Measurements from ENCODE around the gene NRN1. TPM values are rescaled to one million over a fixed set of nuclear protein-coding genes. Genes with fewer than 3 reads are reported as not detected.
A peak's percentile ranks its signal among the peaks of the same experiment; 100 is the strongest.

Gene NRN1
- total and polyA plus RNA-seq, 2 experiments from 2014 or later: 50.5 to 94.6 TPM

DNA sequence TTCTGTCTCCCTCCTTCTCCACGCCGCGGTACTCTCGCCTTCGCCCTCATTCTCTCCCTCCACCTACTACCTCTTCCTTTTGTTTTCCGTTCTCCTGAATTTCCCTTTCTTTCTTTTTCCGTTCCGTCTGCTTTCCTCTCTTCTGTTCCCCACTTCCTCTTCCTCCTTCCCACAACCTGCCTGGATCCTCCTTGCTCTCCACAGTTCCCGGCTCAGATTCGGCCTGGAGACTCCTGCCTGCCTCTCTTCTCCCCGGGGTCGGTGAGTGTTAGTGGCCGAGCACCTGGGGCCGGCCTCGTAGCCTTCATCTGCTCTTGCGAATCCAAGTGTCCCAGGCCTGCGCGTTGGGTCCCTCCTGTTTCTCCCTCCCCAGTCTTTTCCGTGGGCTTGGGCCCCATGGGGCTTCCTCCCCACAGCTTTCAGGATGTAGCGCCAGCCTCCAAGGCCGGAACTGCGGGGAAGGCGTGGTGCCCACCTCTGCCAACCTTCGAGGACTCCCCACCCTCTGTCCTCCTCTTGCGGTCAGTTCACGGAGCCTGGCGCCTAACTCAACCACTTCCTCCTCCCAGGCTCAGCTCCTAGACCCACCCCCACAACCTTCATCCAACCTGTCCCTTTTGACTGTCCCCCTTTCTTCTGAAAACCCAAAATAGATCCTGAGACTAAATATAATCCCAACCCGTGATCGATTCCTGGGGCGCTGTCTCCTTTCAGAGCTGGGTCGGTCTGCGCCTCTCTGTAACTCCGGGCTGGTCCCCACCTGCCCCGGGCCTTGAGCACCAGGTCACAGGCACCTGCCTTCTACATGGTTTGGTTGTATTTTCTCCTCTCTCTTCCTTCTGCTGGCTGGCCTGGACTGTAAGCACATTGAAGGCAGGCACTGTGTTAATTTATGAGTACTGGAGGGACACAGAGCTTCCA is 6.8 kb downstream of the NRN1 start:
- peak overlapping the region; percentile 94 for H3K9ac ChIP-seq
- H3K27ac ChIP-seq: peak overlapping the region; percentile 87
- H3K9me3 ChIP-seq (ENCODE audit: low read depth): no peaks in the 10 kb centered on the region
- H3K27me3 ChIP-seq (replicated peaks; ENCODE audit: insufficient read depth): no peaks in the 10 kb centered on the region
- H3F3A ChIP-seq (ENCODE audit: insufficient read depth): peaks cover 30% of the 10 kb centered on the region
- H3K4me2 ChIP-seq (ENCODE audit: unreplicated experiment): peak overlapping the region; percentile 93
- H3K9me2 ChIP-seq (ENCODE audit: insufficient read depth): no peaks in the 10 kb centered on the region
- peaks cover 26% of the 10 kb centered on the region for H3K4me1 ChIP-seq (ENCODE audit: insufficient read depth)
- in situ Hi-C loops (cut with MboI): loop anchor here (10.0 kb wide), 1 partner anchor 535 kb away; no protein-coding TSS in a partner anchor
- H3K4me3 ChIP-seq: peak overlapping the region; percentile 99
- peaks cover 72% of the 10 kb centered on the region for H3K79me2 ChIP-seq (ENCODE audit: insufficient read depth)
- TF ChIP-seq EZH2 (IDR thresholded peaks at IDR 0.05; ENCODE audit: insufficient read depth, poor library complexity, severe bottlenecking) (no peak), EZH2phosphoT487 (IDR thresholded peaks at IDR 0.05; ENCODE audit: insufficient read depth, low read depth) (no peak)
- no peaks in the 10 kb centered on the region for H4K20me1 ChIP-seq (ENCODE audit: insufficient read depth)
- no peaks in the 10 kb centered on the region for H3K36me3 ChIP-seq (ENCODE audit: low read depth)
- 47 to 49% methylated on average over 29 to 34 of the region's 34 CpGs for WGBS, 2 experiments (ENCODE audit: low coverage in 1 of 2, low lambda C conversion rate in 2 of 2, missing lambda C conversion rate in 2 of 2)
- H2AFZ ChIP-seq: peak overlapping the region; percentile 91
- no peak for DNase-seq

DNA sequence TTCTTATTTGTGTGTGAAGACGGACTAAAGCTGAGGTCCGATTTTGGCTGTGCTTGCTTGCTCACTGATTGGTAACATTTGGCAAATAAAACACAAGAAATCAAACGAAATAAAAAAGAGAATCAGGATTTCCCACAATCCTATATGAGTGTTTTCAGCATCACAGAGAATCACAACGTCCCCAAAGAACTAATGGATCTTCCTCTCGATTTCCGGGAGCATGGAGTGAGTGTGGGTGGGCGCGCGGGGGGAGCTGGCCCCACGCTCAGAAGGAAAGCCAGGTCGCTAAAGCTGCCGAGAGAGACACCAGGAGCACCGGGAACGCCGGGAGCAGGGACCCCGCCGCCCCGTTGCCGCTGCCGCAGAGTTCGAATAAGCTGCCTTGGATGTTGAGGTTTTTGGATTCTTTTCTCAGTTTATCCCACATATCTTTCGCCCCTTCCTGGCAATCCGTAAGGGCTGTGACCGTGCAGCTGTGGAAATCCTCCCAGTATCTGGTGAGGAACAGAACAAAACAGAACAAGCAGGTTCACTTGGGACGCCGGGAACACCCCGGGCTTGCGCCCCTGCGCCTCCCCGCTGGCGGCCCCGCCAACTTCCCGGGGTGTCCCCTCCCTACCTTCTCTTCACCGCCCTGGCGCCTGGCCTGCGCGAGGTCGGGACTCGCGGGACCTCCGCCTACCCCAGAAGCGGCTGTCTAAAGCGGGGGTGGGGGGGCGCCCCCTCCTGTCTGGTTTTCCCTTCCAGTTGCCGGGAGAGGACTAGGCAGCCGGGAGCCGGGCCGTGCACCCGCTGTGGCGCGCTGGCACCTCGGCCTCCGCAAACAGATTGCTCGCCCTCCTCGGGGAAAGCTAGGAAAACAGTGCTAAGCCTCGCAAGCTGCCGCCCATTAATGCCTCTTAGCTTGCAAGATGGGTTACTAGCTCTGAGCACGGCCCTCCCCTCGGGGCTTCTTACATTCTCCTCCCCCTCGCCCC is 7.7 kb downstream of the NRN1 start:
- Histone ChIP-seq H3K4me3 (peak overlapping the region; percentile 99), H3K9me3 (ENCODE audit: low read depth) (no peaks in the 10 kb centered on the region), H2AFZ (peak overlapping the region; percentile 91), H3K27me3 (replicated peaks; ENCODE audit: insufficient read depth) (no peaks in the 10 kb centered on the region), H4K20me1 (ENCODE audit: insufficient read depth) (no peaks in the 10 kb centered on the region), H3K79me2 (ENCODE audit: insufficient read depth) (peaks cover 62% of the 10 kb centered on the region), H3K4me2 (ENCODE audit: unreplicated experiment) (peak overlapping the region; percentile 93), H3K36me3 (ENCODE audit: low read depth) (no peaks in the 10 kb centered on the region), H3K27ac (peak overlapping the region; percentile 87), H3F3A (ENCODE audit: insufficient read depth) (peaks cover 30% of the 10 kb centered on the region), H3K9ac (peak overlapping the region; percentile 94), H3K4me1 (ENCODE audit: insufficient read depth) (peaks cover 26% of the 10 kb centered on the region), H3K9me2 (ENCODE audit: insufficient read depth) (no peaks in the 10 kb centered on the region)
- in situ Hi-C loops (cut with MboI): loop anchor here (10.0 kb wide), 1 partner anchor 534 kb away; no protein-coding TSS in a partner anchor
- peak; percentile 80 for DNase-seq
- 1 to 2% methylated on average over 54 to 60 of the region's 60 CpGs for WGBS, 2 experiments (ENCODE audit: low coverage in 1 of 2, low lambda C conversion rate in 2 of 2, missing lambda C conversion rate in 2 of 2)
- TF ChIP-seq EZH2 (IDR thresholded peaks at IDR 0.05; ENCODE audit: insufficient read depth, poor library complexity, severe bottlenecking) (no peak), EZH2phosphoT487 (IDR thresholded peaks at IDR 0.05; ENCODE audit: insufficient read depth, low read depth) (no peak)

DNA sequence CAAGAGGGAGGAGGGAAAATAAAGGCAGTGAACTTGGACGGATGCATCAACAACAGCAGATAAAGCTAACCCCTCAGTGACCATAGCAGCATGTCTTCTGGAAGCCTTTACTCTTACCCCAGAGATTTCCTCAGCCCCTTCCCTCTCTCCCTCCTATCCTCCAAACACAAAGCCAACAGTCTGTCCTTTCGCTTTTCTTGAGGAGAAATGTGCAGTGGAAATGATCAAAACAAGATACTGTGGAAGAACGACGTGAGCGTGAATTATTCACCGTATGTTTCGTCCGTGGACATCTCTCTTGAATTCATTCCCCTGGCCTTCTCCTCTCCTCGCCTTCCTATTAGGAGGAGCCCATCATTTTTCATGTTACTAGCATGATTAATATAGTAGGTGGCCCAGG is 8.5 kb downstream of the NRN1 start:
- Histone ChIP-seq H4K20me1 (ENCODE audit: insufficient read depth) (no peaks in the 10 kb centered on the region), H3K4me3 (peak overlapping the region; percentile 99), H3K4me2 (ENCODE audit: unreplicated experiment) (peak overlapping the region; percentile 93), H3K9me2 (ENCODE audit: insufficient read depth) (no peaks in the 10 kb centered on the region), H3K27ac (peak overlapping the region; percentile 87), H2AFZ (peak overlapping the region; percentile 91), H3K9ac (peak overlapping the region; percentile 94), H3F3A (ENCODE audit: insufficient read depth) (peaks cover 30% of the 10 kb centered on the region), H3K27me3 (replicated peaks; ENCODE audit: insufficient read depth) (no peaks in the 10 kb centered on the region), H3K4me1 (ENCODE audit: insufficient read depth) (peaks cover 26% of the 10 kb centered on the region), H3K79me2 (ENCODE audit: insufficient read depth) (peaks cover 55% of the 10 kb centered on the region), H3K9me3 (ENCODE audit: low read depth) (no peaks in the 10 kb centered on the region), H3K36me3 (ENCODE audit: low read depth) (no peaks in the 10 kb centered on the region)
- WGBS, 2 experiments (ENCODE audit: low coverage in 1 of 2, low lambda C conversion rate in 2 of 2, missing lambda C conversion rate in 2 of 2): 3 to 6% methylated on average over 9 of the region's 9 CpGs
- peak; percentile 58 for DNase-seq
- in situ Hi-C loops (cut with MboI): loop anchor here (10.0 kb wide), 1 partner anchor 533 kb away; no protein-coding TSS in a partner anchor
- no peak for TF ChIP-seq EZH2phosphoT487 (IDR thresholded peaks at IDR 0.05; ENCODE audit: insufficient read depth, low read depth)
- TF ChIP-seq EZH2 (IDR thresholded peaks at IDR 0.05; ENCODE audit: insufficient read depth, poor library complexity, severe bottlenecking): no peak

Data from GM23248 (cell line).